ENCODE data around the gene PHETA2.

Gene PHETA2, protein sequence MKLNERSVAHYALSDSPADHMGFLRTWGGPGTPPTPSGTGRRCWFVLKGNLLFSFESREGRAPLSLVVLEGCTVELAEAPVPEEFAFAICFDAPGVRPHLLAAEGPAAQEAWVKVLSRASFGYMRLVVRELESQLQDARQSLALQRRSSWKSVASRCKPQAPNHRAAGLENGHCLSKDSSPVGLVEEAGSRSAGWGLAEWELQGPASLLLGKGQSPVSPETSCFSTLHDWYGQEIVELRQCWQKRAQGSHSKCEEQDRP

DNA sequence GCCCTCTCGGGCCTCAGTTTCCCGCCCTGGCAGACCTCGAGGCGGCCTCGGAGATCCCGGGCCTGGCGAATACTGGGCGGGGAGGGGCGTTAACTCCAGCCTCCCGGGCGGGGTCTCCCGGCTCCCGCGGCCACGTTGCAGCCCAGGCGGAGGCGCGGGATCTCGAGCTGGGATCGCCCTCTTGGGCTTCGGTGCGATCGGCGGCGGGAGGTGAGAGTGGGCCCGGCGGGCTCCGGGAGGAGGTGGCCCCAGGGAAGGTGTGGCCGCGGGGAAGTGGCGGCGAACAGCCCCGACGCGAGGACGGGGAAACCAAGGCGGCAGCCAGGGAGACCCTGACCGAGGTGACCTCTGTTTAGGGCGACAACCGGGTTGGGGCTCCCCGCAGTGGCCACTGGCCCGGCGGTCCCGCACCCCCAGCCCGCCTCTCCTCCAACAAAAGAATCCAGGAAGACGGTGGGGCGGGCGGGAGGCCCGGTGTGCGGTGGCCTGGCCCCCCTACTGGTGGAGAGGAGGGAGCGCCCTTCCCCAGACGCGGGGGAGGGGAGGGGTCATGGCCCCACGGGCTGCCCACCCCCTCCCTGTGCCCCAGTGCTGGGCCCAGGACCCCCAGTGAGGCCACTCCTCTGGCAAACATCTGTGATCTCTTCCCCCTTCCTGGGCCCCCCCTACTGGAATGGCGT, at the start of gene PHETA2:
TSS of gene PHETA2 (plus strand) at position 117 of the 680 bp plus-strand sequence. CDS start 3,046 bp downstream, outside the sequence.
- DNase-seq = no peak

DNA sequence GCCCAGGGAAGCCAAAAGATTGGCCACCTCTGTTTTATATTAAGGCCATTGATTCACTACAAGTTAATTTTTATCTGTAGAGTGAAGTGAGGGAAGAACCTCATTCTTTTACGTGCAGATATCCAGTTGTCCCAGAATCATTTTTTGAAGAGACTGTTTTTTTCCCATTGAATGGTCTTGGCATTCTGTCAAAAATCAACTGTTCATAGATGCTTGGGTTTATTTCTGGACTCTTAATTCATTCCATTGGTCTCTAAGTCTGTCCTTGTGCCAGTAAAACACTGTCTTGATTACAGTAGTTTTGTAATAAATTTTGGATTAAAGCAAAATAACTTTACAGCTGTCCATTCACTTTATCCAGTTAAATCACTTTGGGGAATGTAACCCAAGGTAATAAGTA, 48.6 kb upstream of the PHETA2 start:
- DNase-seq = no peak

DNA sequence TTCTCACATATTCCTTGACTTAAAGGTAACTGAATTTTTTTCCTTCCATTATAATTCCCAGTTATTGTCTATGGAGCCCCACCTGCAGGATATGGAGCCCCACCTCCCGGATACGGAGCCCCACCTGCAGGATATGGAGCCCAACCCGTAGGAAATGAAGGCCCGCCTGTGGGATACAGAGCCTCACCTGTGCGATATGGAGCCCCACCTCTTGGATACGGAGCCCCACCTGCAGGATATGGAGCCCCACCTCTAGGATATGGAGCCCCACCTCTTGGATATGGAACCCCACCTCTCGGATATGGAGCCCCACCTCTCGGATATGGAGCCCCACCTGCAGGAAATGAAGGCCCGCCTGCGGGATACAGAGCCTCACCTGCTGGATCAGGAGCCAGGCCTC, 47.3 kb upstream of the PHETA2 start:
- DNase-seq = no peak

DNA sequence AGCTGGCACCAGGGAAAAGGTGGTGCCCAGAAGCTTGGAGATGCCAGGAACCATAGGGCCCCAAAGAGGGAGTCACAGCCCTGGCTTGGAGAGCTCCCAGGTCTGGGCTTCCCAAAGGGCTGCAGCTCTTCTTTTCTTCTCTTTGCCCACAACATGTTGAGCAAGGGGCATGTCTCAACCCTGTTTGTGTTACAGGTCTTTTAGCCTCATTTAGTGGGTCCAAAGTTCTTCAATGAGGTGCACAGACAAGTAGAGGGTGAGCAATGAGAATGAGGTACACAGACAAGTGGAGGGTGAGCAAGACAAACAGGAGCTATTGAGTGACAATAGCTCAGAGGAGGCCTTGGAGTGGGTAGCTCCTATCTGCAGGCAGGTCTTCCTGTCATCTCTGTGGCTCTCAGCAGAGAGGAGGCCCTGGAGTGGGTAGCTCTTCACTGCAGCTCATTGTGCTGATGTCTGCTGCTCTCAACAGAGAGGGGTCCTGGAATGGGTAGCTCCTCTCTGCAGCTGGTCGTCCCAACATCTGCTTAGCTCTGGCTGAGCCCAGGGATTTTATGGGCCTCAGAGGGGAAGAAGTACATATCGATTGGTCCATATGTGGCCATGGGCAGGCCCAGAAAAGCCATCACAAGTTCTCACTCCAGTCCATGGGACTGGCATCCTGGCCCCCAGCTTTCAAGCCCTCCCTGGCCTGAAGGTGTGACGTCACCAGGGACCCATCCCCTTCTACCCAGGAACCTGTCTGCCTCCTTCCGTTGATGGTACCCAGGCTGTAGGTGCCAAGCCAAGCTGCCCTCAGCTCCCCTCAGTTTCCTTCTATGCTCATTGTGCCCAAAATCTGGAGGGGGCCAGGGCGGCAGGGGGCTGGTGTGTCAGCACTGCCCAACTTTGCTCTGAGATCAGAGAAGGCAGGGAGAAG, 40.5 kb upstream of the PHETA2 start:
- DNase-seq = no peak

DNA sequence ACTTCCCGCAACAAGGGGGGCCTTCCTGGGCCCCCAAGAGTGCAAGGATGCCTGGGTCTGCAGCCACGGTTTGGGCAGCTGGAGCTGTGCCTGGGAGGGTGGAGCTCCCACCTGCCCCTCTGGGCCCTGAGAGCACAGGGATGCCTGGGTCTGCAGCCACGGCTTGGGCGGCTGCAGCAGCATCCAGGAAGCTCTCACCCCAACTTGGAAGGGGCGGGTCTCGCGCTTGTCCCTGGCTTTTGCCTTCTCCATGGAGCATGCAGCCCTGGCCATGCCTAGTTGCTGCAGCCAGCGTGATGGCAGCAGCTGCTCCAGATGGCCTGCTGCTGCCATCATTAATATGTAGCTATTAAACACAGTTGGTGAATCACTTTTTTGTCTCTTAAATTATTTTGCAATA, 38.8 kb upstream of the PHETA2 start:
- no peak for DNase-seq

DNA sequence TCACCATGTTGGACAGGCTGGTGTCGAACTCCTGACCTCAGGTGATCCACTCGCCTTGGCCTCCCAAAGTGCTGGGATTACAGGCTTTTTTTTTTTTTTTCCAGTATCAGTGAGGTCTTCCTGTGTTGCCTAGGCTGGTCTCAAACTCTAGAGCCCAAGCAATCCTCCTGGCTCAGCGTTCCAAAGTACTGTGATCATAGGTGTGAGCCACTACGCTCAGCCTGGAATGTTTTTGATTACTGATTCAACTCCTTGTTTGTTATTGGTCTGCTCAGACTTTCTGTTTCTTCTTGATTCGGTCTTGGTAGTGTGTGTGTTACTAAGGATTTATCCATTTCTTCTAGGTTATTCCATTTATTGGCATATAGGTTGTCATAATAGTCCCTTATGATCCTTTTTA, 34.8 kb upstream of the PHETA2 start:
- no peak for DNase-seq

DNA sequence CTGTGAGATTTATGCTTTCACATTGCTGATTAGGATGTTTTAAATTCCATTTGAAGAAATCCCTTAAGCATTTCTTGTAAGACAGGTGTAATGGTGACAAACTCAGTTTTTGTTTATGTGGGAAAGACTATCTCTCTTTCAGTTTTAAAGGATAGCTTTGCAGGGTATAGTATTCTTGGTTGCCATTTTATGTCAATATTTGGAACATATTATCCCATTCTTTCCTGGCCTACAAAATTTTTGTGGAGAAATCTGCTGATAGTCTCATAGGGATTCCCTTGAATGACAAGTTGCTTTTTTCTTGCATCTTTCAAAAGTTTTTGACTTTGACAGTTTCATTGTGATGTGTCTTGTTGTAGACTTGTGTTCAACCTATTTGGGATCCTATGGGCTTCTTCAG, 32.3 kb upstream of the PHETA2 start:
- DNase-seq = no peak

DNA sequence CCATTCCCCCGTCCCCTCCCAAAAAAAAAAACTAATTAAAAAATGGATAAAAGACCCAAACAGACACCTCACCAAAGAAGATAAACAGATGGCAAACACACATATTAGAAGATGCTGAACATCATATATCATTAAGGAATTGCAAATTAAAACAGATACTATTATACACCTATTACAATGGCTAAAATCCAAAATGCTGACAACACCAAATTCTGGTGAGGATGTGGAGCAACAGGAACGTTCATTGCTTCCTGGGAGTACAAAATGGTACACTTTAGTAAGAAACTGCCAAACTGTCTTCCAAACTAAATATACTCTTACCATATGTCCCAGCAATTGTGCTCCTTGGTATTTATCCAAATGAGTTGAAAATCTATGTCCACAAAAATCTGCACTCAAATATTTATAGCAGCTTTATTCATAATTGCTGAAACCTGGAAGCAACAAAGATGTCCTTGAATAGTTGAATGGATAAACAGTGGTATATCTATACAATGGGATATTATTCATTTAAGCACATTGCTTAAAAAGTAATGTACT, 23.3 kb upstream of the PHETA2 start:
- DNase-seq = no peak

DNA sequence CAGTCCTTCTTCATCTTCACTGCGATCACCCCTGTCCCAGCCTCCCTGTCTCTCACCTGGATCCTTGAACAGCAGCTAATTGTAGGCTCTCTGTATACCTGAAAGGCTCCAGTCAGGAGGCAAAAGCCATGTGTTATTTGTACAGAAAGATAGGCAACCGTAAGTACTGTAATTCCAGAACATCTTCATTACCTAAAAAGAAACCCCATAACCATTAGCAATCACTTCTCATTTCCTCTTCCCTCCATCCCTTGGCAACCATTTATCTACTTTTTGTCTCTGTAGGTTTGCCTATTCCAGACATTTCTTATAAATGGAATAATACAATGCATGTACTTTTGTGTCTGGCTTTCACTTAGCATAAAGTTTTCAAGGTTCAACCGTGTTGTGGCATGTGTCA, 21.3 kb upstream of the PHETA2 start:
- no peak for DNase-seq

DNA sequence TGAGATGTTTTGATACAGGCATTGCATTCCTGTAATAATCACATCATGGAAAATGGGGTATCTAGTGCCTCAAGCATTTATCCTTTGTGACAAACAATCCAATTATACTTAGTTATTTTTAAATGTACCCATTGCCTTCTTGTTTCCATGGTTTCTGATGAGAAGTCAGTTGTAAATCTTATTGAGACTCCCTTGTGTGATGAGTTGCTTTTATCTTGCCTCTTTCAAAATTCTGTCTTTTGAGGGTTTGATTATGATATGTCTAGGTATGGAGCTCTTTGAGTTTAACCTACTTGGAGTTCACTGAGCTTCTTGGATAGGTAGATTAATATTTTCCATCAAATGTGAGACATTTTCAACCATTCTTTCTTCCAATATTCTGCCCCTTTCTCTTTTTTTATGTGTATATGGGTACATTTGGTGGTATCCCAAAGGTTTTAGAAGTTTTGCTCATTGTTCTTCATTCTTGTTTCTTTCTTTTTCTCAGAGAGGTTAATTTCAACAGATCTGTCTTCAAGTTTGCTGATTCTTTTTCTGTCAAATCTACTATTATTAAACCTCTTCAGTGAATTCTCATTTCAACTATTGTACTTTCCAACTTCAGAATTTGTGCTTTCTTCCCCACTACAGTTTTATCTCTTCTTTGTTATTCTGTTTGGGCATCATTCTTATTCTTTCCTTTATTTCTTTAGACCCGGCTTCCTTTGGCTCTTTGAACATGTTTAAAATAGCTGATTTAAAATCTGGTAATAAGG, 17.1 kb upstream of the PHETA2 start:
- DNase-seq = no peak

DNA sequence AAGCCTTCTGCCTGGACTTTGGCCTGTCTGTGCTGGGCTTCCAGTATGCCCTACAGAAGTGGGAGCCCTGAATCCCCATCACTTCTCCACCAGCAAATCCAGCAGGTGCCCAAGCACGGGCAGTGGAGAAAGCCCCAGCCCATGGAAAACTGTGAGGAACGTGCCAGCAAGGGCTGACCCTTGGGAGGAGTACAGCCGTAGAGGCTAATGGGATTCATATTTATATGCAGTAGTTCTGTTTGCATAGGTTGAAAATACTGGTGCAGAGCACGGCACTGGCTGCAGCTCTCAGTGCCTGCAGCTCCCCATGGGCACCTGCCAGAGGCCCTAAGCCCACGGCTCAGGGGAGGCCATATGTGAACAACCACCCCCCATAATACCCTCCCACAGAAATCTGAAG, 13.6 kb upstream of the PHETA2 start:
- no peak for DNase-seq

DNA sequence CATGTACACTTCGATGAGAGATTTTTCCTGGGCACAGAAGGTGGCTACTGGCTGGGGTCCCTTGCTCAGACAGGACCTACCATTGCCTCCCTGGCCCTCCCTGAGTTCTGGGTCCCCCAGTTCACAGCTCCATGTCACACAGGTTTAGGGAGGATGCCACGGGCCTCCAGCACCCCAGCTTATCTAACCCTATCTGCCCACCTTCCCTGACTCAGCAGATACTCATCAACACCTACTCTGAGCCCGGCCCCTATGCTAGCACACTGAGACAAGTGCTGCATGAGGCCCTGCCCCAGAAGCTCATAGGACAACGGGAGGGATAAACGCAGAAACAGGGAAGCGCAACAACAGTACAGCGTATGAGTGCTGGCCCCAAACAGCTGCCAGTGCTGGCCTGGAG, 13.0 kb upstream of the PHETA2 start:
- DNase-seq = no peak

DNA sequence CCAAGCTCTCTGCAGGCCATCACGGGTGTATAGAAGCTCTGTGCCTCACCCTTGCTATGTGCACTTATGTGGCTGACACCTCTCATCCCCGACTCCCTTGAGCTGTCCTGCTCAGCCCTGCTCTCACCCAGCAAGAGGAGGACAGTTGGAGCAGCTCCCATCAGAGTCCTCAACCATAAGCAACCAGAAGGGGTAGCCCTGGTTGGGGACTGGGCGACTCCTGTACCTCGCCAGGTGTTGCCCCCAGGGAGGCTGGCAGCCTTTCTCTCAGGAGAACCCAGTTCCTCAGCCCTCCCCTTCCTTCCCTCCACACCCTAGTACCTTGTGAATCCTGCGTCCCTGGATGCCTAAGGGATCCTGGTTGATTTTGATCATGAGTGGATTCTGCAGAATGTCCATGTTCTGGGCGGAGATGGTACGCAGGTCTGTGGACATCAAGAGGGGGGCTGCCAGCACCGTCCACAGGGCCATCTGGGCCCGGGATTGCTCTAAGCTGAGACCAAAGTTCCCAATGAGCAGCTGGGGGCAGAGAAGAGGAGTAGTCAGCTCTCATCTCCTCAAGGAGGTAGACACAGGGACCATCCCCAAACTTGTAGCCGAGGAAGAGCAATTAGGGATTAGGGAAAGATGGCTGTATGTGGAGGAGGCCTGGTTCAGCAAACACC, 11.4 kb upstream of the PHETA2 start:
- DNase-seq = no peak

DNA sequence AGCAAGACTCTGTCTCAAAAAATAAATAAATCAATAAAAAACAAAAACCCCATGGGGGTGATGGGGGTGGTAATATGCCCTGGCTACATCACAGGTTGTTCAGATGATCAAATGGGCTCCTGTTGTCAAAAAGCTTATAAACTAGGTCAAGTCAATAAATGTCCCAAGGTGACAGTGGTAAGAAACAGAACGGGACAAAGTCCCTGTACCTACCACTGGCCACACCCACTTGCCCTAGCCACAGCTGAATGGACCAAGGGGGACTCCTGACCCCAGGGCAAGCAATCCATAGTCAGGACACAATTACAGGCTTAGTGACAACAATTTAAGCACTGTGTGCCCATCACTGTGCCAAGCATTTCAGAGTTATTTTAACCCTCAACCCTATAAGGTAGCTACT, 9.4 kb upstream of the PHETA2 start:
- no peak for DNase-seq

DNA sequence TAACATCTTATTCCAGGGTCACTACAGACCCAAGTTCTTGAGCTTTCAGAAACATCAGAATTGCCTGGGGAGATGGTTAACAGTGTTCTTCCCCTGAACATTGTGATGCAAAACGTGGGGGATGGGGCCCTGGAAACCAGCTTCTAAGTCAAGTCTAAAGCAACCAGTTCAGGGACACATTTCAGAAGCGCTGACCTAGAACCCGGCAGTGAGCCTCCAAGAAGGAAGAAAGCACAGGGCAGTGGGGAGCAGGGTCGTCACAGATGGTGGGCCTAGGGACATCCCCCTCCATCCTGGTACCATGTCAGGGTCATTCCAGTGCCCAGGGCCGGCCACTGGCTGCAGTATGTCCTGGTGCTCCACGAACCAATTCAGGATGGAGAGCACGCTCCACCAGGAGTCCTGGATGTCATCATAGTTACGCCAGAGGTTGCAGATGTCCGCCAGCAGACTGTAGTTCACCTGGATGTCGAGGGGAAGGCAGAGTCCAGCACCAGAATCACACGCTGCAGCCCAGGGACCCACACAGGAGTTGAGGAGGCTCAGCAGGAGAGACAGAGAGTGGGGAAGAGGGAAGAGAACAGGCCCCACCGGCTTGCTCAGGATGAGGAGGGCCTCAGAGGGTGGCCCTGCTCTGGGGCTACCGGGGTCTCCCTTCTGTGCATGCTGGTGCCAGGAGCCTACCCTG, 8.5 kb upstream of the PHETA2 start:
- no peak for DNase-seq

DNA sequence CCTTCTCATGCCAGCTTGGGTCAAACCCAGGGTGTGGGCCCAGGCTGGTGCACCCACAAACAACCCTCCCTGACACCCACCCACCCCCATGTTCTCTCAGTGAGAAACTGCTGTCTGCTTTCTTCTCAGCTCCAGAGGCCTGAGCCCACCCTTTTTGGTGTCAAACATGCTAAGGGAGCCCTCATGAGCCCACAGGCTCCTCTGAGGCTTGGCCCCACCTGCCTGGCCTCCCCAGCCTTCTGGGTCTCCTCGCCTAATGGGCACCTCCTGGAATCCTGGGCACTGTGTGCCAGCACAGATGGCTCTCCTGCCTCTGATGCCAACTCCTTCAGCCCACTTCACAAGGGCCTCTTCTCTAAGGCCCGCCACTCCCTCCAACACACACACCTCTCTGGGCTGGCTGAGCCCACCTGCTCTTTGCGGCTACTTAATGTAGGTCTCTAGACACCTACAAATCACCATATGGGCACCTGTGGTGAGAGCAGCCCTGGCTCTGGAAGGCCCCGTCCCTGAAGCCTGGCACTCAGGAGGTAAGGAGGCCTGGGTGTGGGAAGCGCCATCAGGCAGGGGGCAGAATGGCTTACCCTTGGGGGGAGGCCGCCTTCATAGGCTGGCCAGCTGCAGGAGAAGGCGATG, 7.8 kb upstream of the PHETA2 start:
- DNase-seq = no peak

DNA sequence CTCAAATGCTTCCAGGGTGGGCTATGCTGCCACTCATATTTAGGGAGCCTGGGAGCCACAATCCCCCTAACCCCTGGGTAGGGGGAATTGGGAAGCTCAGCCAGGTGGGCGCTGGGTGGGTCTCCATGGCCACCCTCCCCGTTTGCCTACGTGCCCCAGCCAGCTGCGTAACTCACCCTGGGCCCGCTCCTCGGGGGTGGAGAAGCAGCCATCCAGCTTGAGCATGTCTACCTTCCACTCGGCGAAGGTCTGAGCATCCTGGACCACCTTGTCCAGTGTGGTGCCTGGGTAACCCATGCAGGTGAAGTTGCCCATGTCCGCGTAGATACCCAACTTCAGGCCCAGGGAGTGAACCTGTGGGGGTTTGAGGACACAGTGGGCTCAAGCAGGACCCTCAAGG, 7.1 kb upstream of the PHETA2 start:
- no peak for DNase-seq

DNA sequence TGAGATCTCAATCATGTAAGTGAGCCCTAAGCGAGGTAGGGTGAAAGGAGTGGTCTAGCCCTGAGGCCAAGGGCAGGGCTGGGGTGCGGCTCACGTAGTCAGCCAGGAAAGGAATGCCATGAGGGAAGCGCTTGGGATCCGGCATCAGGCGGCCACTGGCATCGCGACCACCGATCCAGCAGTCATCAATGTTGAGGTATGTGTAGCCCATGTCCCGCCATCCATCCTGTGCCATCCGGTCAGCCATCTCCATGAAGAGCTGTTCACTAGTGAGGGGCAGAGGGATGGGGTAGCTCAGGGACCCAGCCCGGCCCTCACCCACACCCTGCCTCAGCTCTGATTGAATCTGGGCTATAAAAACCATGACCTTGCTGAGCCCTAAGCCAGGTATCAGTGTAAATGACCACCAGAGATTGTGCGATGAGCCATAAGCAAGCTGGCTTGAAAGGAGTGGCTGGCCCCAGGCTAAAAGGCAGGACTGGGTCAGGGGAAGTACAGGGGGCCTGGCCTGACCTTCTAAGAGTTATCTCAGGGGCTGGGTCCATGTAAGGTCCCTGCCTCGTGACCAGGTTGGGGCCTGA, 6.3 kb upstream of the PHETA2 start:
- DNase-seq = no peak

DNA sequence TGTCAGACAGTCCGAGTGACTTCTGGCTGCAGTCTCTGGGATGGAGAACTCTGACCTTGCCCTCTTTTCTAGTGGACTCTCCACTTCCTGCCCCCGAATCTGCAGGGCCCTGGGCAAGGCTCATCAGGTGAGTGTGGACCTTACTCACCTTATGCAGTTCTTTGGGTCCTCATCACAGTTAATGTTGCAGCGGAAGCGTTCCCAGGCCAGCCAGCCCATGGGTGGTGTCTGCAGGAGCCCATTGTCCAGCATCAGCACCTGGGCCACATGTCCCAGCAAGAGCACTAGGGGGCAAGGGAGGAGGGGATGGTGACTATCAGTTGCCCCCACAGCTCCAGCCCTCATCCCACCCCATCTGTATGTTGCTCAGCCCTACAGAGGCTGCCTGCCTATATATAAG, 5.8 kb upstream of the PHETA2 start:
- DNase-seq = no peak

DNA sequence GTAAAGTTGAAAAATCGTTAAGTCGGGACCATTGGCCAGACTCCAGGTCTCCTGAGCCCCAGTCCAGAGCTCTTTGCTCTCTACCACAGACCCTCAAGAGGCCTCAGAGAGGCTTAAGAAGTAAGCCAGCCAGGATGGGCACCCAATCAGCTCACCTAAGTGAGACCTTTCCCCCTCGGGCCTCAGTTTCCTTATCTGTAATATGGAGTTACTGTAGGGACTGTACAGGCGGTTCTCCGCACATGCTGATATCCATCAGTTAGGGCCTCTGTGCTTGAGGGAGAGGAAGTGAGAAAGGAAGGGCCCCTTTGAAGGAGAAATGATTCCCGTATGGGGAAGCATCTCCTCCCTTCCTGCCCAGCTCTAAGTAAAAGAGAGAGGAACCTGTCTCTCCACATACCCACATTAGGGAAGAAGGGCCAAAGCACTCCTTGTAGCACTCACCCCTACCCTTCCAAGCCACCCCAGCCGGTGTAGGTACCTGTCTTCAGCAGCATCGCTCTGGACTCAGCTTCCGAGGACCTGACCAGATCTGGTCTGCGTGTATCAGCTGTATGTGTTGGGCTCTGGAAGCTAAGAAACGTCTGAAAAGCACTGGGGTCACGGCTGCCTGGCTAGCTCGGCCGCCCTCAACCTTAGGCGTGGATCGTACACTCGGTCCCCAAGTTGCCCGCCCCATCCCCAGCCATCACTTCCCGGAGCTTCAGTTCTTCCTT, 4.1 kb upstream of the PHETA2 start:
- no peak for DNase-seq

Data from NCI-H1092 treated with DMSO at 0.1 percent for 48 hours (cell line).